Measurements from ENCODE around the gene DAPK2.

The DAPK2 gene

GRCh38 chr15:63892794-63893441 lies 153.4 kb downstream of the DAPK2 start:
- DNase-seq (ENCODE audit: low spot score) = no peak

GRCh38 chr15:63891768-63892133 lies 154.5 kb downstream of the DAPK2 start:
- no peak for DNase-seq (ENCODE audit: low spot score)

- DNase-seq (ENCODE audit: low spot score) = peak; percentile 81
Observed at GRCh38 chr15:63891079-63891767, 155.1 kb downstream of the DAPK2 start.

GRCh38 chr15:63890617-63891016 lies 155.7 kb downstream of the DAPK2 start:
- no peak for DNase-seq (ENCODE audit: low spot score)

GRCh38 chr15:63889831-63890230 lies 156.5 kb downstream of the DAPK2 start:
- no peak for DNase-seq (ENCODE audit: low spot score)

- DNase-seq (ENCODE audit: low spot score) = no peak
Observed at GRCh38 chr15:63888823-63889222, 157.5 kb downstream of the DAPK2 start.

GRCh38 chr15:63888146-63888545 lies 158.1 kb downstream of the DAPK2 start:
- DNase-seq (ENCODE audit: low spot score) = no peak

GRCh38 chr15:63887630-63888029 lies 158.7 kb downstream of the DAPK2 start:
- DNase-seq (ENCODE audit: low spot score) = no peak

GRCh38 chr15:63884953-63885352 lies 161.3 kb downstream of the DAPK2 start:
- DNase-seq (ENCODE audit: low spot score) = no peak

- DNase-seq (ENCODE audit: low spot score) = no peak
Observed at GRCh38 chr15:63881431-63881830, 164.9 kb downstream of the DAPK2 start.

- DNase-seq (ENCODE audit: low spot score) = no peak
Observed at GRCh38 chr15:63880744-63881143, 165.5 kb downstream of the DAPK2 start.

- no peak for DNase-seq (ENCODE audit: low spot score)
Observed at GRCh38 chr15:63879995-63880394, 166.3 kb downstream of the DAPK2 start.

GRCh38 chr15:63879211-63879610 lies 167.1 kb downstream of the DAPK2 start:
- DNase-seq (ENCODE audit: low spot score) = no peak

- DNase-seq (ENCODE audit: low spot score) = no peak
Observed at GRCh38 chr15:63877713-63878271, 168.5 kb downstream of the DAPK2 start.

GRCh38 chr15:63876085-63876662 lies 170.1 kb downstream of the DAPK2 start:
- DNase-seq (ENCODE audit: low spot score) = no peak

GRCh38 chr15:63874616-63875015 lies 171.7 kb downstream of the DAPK2 start:
- DNase-seq (ENCODE audit: low spot score) = no peak

GRCh38 chr15:63872759-63873510 lies 173.3 kb downstream of the DAPK2 start:
- DNase-seq (ENCODE audit: low spot score) = peak; percentile 31

GRCh38 chr15:63870487-63871209 lies 175.6 kb downstream of the DAPK2 start:
- DNase-seq (ENCODE audit: low spot score) = peak; percentile 92

GRCh38 chr15:63870043-63870394 lies 176.3 kb downstream of the DAPK2 start:
- DNase-seq (ENCODE audit: low spot score) = no peak

GRCh38 chr15:63869371-63870042 lies 176.8 kb downstream of the DAPK2 start:
- no peak for DNase-seq (ENCODE audit: low spot score)

- no peak for DNase-seq (ENCODE audit: low spot score)
Observed at GRCh38 chr15:63864186-63864585, 182.1 kb downstream of the DAPK2 start.

Data from AG08395 (cell line).